ENCODE measurements around the gene LY86.

The LY86 gene

GRCh38 chr6:6689400-6690143 is 101.1 kb downstream of the LY86 start:
- TF ChIP-seq POLR2AphosphoS5 (IDR thresholded peaks at IDR 0.05; ENCODE audit: low read depth, low read length): no peak
- TF ChIP-seq FOXP2 (optimal IDR thresholded peaks at IDR 0.05; ENCODE audit: borderline replicate concordance, extremely low read depth, extremely low read length, insufficient read depth): no peak
- no peak for TF ChIP-seq TAF1 (IDR thresholded peaks at IDR 0.05; ENCODE audit: borderline replicate concordance, insufficient read depth, low read length)
- TF ChIP-seq SIN3A (IDR thresholded peaks at IDR 0.05; ENCODE audit: borderline replicate concordance, insufficient read depth, low read length): no peak
- TF ChIP-seq REST (IDR thresholded peaks at IDR 0.05; ENCODE audit: insufficient read depth in 1 of 2, low read depth in 2 of 2, low read length in 2 of 2): no peak

- TF ChIP-seq POLR2AphosphoS5 (IDR thresholded peaks at IDR 0.05; ENCODE audit: low read depth, low read length) (no peak), REST (IDR thresholded peaks at IDR 0.05; ENCODE audit: insufficient read depth in 1 of 2, low read depth in 2 of 2, low read length in 2 of 2) (no peak), TAF1 (IDR thresholded peaks at IDR 0.05; ENCODE audit: borderline replicate concordance, insufficient read depth, low read length) (no peak), FOXP2 (optimal IDR thresholded peaks at IDR 0.05; ENCODE audit: borderline replicate concordance, extremely low read depth, extremely low read length, insufficient read depth) (no peak), SIN3A (IDR thresholded peaks at IDR 0.05; ENCODE audit: borderline replicate concordance, insufficient read depth, low read length) (no peak)
Observed at GRCh38 chr6:6690144-6690483, 101.6 kb downstream of the LY86 start.

GRCh38 chr6:6694368-6694780 is 105.9 kb downstream of the LY86 start:
- TF ChIP-seq REST (IDR thresholded peaks at IDR 0.05; ENCODE audit: insufficient read depth in 1 of 2, low read depth in 2 of 2, low read length in 2 of 2) (no peak), SIN3A (IDR thresholded peaks at IDR 0.05; ENCODE audit: borderline replicate concordance, insufficient read depth, low read length) (no peak), TAF1 (IDR thresholded peaks at IDR 0.05; ENCODE audit: borderline replicate concordance, insufficient read depth, low read length) (no peak), POLR2AphosphoS5 (IDR thresholded peaks at IDR 0.05; ENCODE audit: low read depth, low read length) (no peak), FOXP2 (optimal IDR thresholded peaks at IDR 0.05; ENCODE audit: borderline replicate concordance, extremely low read depth, extremely low read length, insufficient read depth) (no peak)

- TF ChIP-seq REST (IDR thresholded peaks at IDR 0.05; ENCODE audit: insufficient read depth in 1 of 2, low read depth in 2 of 2, low read length in 2 of 2): no peak
- TF ChIP-seq SIN3A (IDR thresholded peaks at IDR 0.05; ENCODE audit: borderline replicate concordance, insufficient read depth, low read length): no peak
- no peak for TF ChIP-seq TAF1 (IDR thresholded peaks at IDR 0.05; ENCODE audit: borderline replicate concordance, insufficient read depth, low read length)
- no peak for TF ChIP-seq POLR2AphosphoS5 (IDR thresholded peaks at IDR 0.05; ENCODE audit: low read depth, low read length)
- TF ChIP-seq FOXP2 (optimal IDR thresholded peaks at IDR 0.05; ENCODE audit: borderline replicate concordance, extremely low read depth, extremely low read length, insufficient read depth): no peak
Observed at GRCh38 chr6:6694825-6695624, 106.5 kb downstream of the LY86 start.

All from PFSK-1 (cell line).